K562 (cell line): ENCODE data around the gene HRH3. TPM values are rescaled to one million over a fixed set of nuclear protein-coding genes. Genes with fewer than 3 reads are reported as not detected.

ENCODE experiments used
- ATAC-seq: fragments of 200-7000 bp; cut with Tn5 transposase; 3 replicates; pipeline ENCODE4 v1.9.1; 2020; ENCODE audit warnings: moderate library complexity
- BruUV-seq: library from RNA; stranded (reverse); fragments of 400-500 nt; replicated peaks from 2 replicates; lab custom pipeline; 2021; lab: Mats Ljungman, UMichigan
- CTCF ChIA-PET: fragments of 300-600 bp; formaldehyde crosslinking; extraction: SDS; loops from one replicate; lab custom pipeline; 2021; ENCODE audit warnings: low intra/inter-chr PET ratio; lab: Yijun Ruan, JAX
- POLR2A ChIA-PET: fragments of 300-600, 350-650 bp; sonication (Branson Sonifier 250); formaldehyde crosslinking; extraction: SDS; loops from one replicate; lab custom pipeline; 2021; ENCODE audit warnings: antibody characterized with exemption, inconsistent platforms; lab: Yijun Ruan, JAX
- DNase-seq, 4 experiments: peaks; one replicate each; pipeline versions ENCODE4 v3.0.0 to v3.0.0-alpha.2; 2011 to 2018; ENCODE audit warnings: low spot score in 3 of 4, mixed read lengths in 3 of 4; ENCODE audit errors: extremely low read depth in 1 of 4
- FAIRE-seq: peaks from 2 replicates; lab custom pipeline; 2011; peaks lifted over from hg19 to GRCh38; lab: Jason Lieb, UNC
- H2AFZ ChIP-seq: 2 replicates; pipeline ENCODE4 v1.6.0; 2011; ENCODE audit warnings: low read depth, low read length, control low read depth, inconsistent platforms
- H3K27ac ChIP-seq: fragments of 200-600 bp; 3 replicates; pipeline ENCODE4 v1.8.0; 2011; ENCODE audit warnings: low read depth, mild to moderate bottlenecking, control low read depth, inconsistent platforms, low read length, moderate library complexity, mixed read lengths; ENCODE audit errors: extremely low read depth
- H3K27me3 ChIP-seq, 2 experiments: fragments of 300-600 bp in 1 of 2; 2 replicates in 1 of 2; 3 replicates in 1 of 2; pipeline versions ENCODE4 v1.6.0 to v1.8.0; 2011; ENCODE audit warnings: inconsistent platforms in 2 of 2, low read length in 2 of 2, mild to moderate bottlenecking in 1 of 2, mixed read lengths in 1 of 2, moderate library complexity in 1 of 2; ENCODE audit not compliant: control insufficient read depth in 2 of 2, insufficient read depth in 2 of 2
- H3K36me3 ChIP-seq: fragments of 300-600 bp; 3 replicates; pipeline ENCODE4 v1.8.0; 2011; ENCODE audit warnings: mild to moderate bottlenecking, low read length, inconsistent platforms; ENCODE audit not compliant: control insufficient read depth, insufficient read depth
- H3K4me1 ChIP-seq, 2 experiments: fragments of 200-600 bp in 1 of 2; replicated peaks in 1 of 2; 2 replicates in 1 of 2; 3 replicates in 1 of 2; pipeline versions ENCODE4 v1.5.1 to v1.8.0; 2011; ENCODE audit warnings: inconsistent platforms in 2 of 2, low read length in 2 of 2, mild to moderate bottlenecking in 1 of 2, mixed read lengths in 1 of 2, moderate library complexity in 1 of 2; ENCODE audit not compliant: control insufficient read depth in 2 of 2, insufficient read depth in 2 of 2
- H3K4me2 ChIP-seq: 2 replicates; pipeline ENCODE4 v1.6.1; 2011; ENCODE audit warnings: low read length, control low read depth, inconsistent platforms, mixed read lengths; ENCODE audit not compliant: insufficient read depth
- H3K4me3 ChIP-seq: fragments of 200-600 bp; sonication (generic), shearing (Covaris generic); 2 replicates; pipeline ENCODE4 v1.5.1; 2016; ENCODE audit warnings: control low read depth, inconsistent platforms
- H3K79me2 ChIP-seq: fragments of 200-600 bp; 3 replicates; pipeline ENCODE4 v1.8.0; 2011; ENCODE audit warnings: low read length, inconsistent platforms; ENCODE audit not compliant: control insufficient read depth, insufficient read depth
- H3K9ac ChIP-seq, 2 experiments: 2 replicates each; pipeline versions ENCODE4 v1.6.0 to v1.6.1; 2011; ENCODE audit warnings: low read depth in 2 of 2, low read length in 2 of 2, control low read depth in 1 of 2, inconsistent platforms in 1 of 2, mild to moderate bottlenecking in 1 of 2, mixed read lengths in 1 of 2; ENCODE audit not compliant: insufficient read depth in 1 of 2
- H3K9me1 ChIP-seq: one replicate; pipeline ENCODE4 v1.6.0; 2011; ENCODE audit warnings: inconsistent platforms, mild to moderate bottlenecking, low read length, moderate library complexity; ENCODE audit not compliant: control insufficient read depth, insufficient read depth
- H3K9me3 ChIP-seq: replicated peaks from 2 replicates; pipeline ENCODE4 v1.5.1; 2011; ENCODE audit warnings: low read depth, low read length, inconsistent platforms; ENCODE audit not compliant: control insufficient read depth, insufficient read depth
- H4K20me1 ChIP-seq: replicated peaks from 2 replicates; pipeline ENCODE4 v1.6.1; 2011; ENCODE audit warnings: low read length, inconsistent platforms, mixed read lengths; ENCODE audit not compliant: control insufficient read depth, insufficient read depth
- KLF10 ChIP-seq: fragments of 250-450 bp; sonication (Bioruptor Pico); IDR thresholded peaks from 2 replicates; pipeline ENCODE4 v1.6.1; 2021; ENCODE audit warnings: matching md5 sums
- MXD1 ChIP-seq: fragments of 250-450 bp; sonication (Bioruptor Pico); IDR thresholded peaks from 2 replicates; pipeline ENCODE4 v1.8.0; 2021; ENCODE audit warnings: borderline replicate concordance, mild to moderate bottlenecking, moderate library complexity; ENCODE audit not compliant: poor library complexity, severe bottlenecking
- NFIX ChIP-seq: fragments of 250-450 bp; sonication (Bioruptor Pico); IDR thresholded peaks from 2 replicates; pipeline ENCODE4 v1.4.0; 2020; ENCODE audit warnings: low read depth, mild to moderate bottlenecking, moderate library complexity
- PCBP1 ChIP-seq: fragments of 200-400 bp; formaldehyde crosslinking; IDR thresholded peaks from 2 replicates; pipeline ENCODE4 v1.6.1; 2018; ENCODE audit warnings: mild to moderate bottlenecking, low read depth, low read length; ENCODE audit not compliant: poor library complexity, severe bottlenecking
- SIRT6 ChIP-seq: IDR thresholded peaks from one replicate; pipeline ENCODE4 v1.6.1; 2012; ENCODE audit warnings: low read depth, mild to moderate bottlenecking, control low read depth, inconsistent platforms, low read length, moderate library complexity
- USF1 ChIP-seq: sonication (generic); formaldehyde crosslinking; IDR thresholded peaks from 2 replicates; pipeline ENCODE4 v1.9.0; 2022; ENCODE audit warnings: mild to moderate bottlenecking, missing genetic modification reagents
- ZKSCAN1 ChIP-seq: fragments of 150-350 bp; IDR thresholded peaks from 2 replicates; pipeline ENCODE4 v1.6.1; 2016; ENCODE audit warnings: low read depth, low read length
- WGBS: fragments of 100-300 bp; shearing (Covaris generic); methylation state at CpG from one replicate; pipeline ENCODE4 v1.1.6; 2016; ENCODE audit warnings: low coverage, mixed read lengths; ENCODE audit not compliant: insufficient coverage; ENCODE audit errors: missing lambda C conversion rate; 5-methylcytosine and 5-hydroxymethylcytosine counted together
- in situ Hi-C: fragments of 300-500 bp; cut with MboI; formaldehyde crosslinking; loops from 4 replicates; pipeline ENCODE4 v1.15.0; 2018; ENCODE audit warnings: inconsistent platforms, mixed read lengths
- intact Hi-C: fragments of 100-400 bp; cut with micrococcal nuclease; formaldehyde crosslinking; loops from 2 replicates; pipeline ENCODE4 v1.14.2; 2022
- polyA plus RNA-seq, 8 experiments: library from polyadenylated mRNA; depleted of rRNA in 4 of 8; stranded (reverse) in 5 of 8; unstranded in 3 of 8; fragments of >200 nt; fragmentation: Nextera tagmentation in 2 of 8; fragmentation: Illumina TruSeq in 1 of 8; extraction: Ambion mirVana in 2 of 8; extraction: Trizol in 1 of 8; gene quantifications; 2 replicates each; pipeline versions ENCODE4 v1.2.1 to v1.2.3, GENCODE V29; 2011 to 2014; ENCODE audit warnings: inconsistent platforms in 1 of 8, missing spikeins in 1 of 8
- total RNA-seq, 7 experiments: library from RNA; depleted of rRNA in 6 of 7; stranded (reverse); fragments of >200 nt in 6 of 7; fragmentation: Illumina TruSeq in 2 of 7; extraction: Trizol in 2 of 7; gene quantifications; 2 replicates each; pipeline versions ENCODE4 v1.2.1 to v1.2.3, GENCODE V29; 2011 to 2021; ENCODE audit warnings: low replicate concordance in 1 of 7
- TF ChIP-seq, protein P1 (sequence below), 2 experiments: IDR thresholded peaks; 2 replicates each; pipeline ENCODE4 v1.6.1; 2011; ENCODE audit warnings: borderline replicate concordance in 1 of 2, control low read depth in 1 of 2, low read depth in 1 of 2, low read length in 1 of 2, mild to moderate bottlenecking in 1 of 2, mixed read lengths in 1 of 2, moderate library complexity in 1 of 2; ENCODE audit not compliant: insufficient read depth in 1 of 2, insufficient read length in 1 of 2, poor library complexity in 1 of 2, severe bottlenecking in 1 of 2; ENCODE audit errors: extremely low read depth in 1 of 2

The HRH3 gene
- total and polyA plus RNA-seq, 9 of the 15 experiments (the other 6 are each of a cell fraction or from before 2014, with no cell fraction given) = not detected

DNA sequence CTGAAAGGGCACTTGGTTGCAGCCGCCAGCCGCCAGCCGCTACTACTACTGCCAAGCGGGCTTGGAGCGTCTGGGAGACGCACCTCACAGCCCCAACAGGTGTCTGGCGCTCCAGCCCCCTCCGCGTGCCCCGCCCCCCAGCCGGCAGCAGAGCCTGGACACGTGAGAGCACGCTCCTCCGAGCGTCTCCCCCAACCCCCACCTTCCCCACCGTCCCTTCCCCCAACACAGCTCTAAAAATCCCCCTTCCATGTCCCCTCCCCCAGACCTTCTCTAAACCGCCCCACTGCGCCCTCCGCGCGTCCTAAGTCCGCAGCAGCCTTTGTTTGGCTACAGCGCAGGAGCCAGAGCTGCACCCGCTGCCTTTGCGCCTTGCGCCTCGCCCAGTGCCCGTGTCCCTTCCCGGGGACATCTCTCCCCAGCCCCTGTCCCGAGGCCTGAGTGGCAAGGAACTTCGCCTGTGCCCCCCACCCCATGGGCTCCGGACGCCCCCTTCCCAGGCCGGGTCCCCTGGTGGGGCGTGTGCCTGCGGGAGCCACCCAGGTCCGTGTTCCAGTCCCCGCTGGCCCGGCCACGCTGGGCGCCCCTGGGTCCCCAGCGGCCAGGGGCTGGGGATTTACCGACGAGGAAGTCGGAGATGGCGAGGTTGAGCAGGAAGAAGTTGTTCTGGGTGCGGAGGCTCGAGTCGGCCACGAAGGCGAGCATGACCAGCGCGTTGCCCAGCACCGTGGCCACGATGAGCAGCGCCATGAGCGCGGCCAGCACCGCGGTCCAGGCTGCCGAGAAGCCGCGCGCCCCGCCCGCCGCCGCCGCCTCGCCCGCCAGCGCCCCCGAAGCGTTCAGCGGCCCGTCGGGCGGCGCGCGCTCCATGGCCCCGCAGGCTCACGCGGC lies 732 bp downstream of the HRH3 start:
- no peak overlapping the region for H3K27ac ChIP-seq
- H3K36me3 ChIP-seq = no peaks in the 10 kb centered on the region
- no peak overlapping the region for H2AFZ ChIP-seq
- peaks cover 50 to 82% of the 10 kb centered on the region in 2 experiments; a peak in 4 of 5 replicates for H3K27me3 ChIP-seq
- in situ Hi-C loops = no loop called here
- H3K79me2 ChIP-seq = no peaks in the 10 kb centered on the region
- intact Hi-C loops = no loop called here
- WGBS = 6% methylated on average over 55 of the region's 84 CpGs
- no peaks in the 10 kb centered on the region for H3K9me3 ChIP-seq
- H3K4me1 ChIP-seq = peaks cover 0 to 64% of the 10 kb centered on the region in 2 experiments; a peak in 2 of 5 replicates
- no peaks in the 10 kb centered on the region for H3K9me1 ChIP-seq
- TF ChIP-seq USF1 (no peak), SIRT6 (no peak), NFIX (CRISPR knock-in tag) (no peak), ZKSCAN1 (no peak), MXD1 (CRISPR knock-in tag) (no peak), PCBP1 (peak; percentile 57), KLF10 (no peak)
- TF ChIP-seq, protein P1, sequence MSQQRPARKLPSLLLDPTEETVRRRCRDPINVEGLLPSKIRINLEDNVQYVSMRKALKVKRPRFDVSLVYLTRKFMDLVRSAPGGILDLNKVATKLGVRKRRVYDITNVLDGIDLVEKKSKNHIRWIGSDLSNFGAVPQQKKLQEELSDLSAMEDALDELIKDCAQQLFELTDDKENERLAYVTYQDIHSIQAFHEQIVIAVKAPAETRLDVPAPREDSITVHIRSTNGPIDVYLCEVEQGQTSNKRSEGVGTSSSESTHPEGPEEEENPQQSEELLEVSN (IDR thresholded peaks at IDR 0.05; ENCODE audit: borderline replicate concordance in 1 of 2, extremely low read depth in 1 of 2, insufficient read depth in 1 of 2, insufficient read length in 1 of 2, low read depth in 1 of 2, low read length in 1 of 2, poor library complexity in 1 of 2, severe bottlenecking in 1 of 2) = peak in 1 of 2 experiments; percentile 9
- TF ChIP-seq, all 486 proteins: peak for 2
- Histone ChIP-seq H3K4me3 (no peak overlapping the region; the same call in 1 of the 2 replicates), H3K4me2 (no peak overlapping the region), H3K9ac (no peak overlapping the region), H4K20me1 (peaks cover 16% of the 10 kb centered on the region)
- CTCF ChIA-PET = no interaction called here
- FAIRE-seq = no peak
- ATAC-seq = peak; percentile 7; the same call in 1 of the 3 replicates
- DNase-seq = no peak
- POLR2A ChIA-PET = interaction anchor here (1.8 kb wide), 1 partner anchor 10 kb away, joined by 5 read pairs; no protein-coding TSS in a partner anchor
- no TSS peak for BruUV-seq
